GM18909 (cell line): ENCODE data around the gene DNAJB13.
"Not testable (repeated sequence)": the region's sequence is repeated elsewhere in the genome, so short reads cannot be mapped to it uniquely, and the experiment has no call there.

Experiments
- ATAC-seq: cut with Tn5 transposase; IDR thresholded peaks from one replicate; pipeline ENCODE4 v1.9.1; 2021; ENCODE audit warnings: mild to moderate bottlenecking; ENCODE audit not compliant: unreplicated experiment, poor library complexity

DNAJB13 gene

GRCh38 chr11:73974604-73975478, 24.0 kb downstream of the DNAJB13 start:
- no peak for ATAC-seq

GRCh38 chr11:73975479-73975757, 24.6 kb downstream of the DNAJB13 start:
- no peak for ATAC-seq

DNA sequence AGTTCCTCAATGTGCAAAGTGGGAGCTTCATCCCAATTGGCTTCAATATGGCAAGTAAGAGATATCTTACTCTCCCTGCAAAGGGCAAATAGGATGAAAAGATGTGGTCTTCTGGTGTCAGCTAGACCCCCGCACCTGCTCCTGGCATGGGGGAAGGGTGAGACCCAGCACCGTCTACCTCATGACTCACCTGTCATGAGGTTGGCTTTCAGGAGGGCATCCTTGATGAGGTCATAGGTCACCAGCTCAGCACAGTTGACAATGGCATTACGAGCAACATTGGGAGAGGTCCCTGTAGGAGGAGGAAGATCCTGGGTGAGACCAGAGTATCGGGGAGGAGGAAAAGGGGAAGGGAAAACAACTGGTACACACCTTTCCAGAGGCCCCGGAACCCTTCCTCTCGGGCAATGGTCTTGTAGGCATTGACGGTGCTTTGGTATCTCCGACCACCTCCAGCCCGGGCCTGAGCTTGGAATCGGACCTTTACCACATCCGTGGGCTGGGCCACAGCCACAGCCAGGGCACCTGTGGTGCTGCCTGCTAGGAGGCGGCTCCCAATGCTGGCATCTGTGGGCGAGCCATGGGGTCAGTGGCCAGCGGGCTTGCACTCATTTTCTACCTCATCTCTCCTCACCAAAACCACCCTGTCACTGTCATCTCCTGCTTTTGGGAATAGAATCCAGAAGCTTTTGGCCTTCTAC, 25.8 kb downstream of the DNAJB13 start:
- no peak for ATAC-seq

GRCh38 chr11:73977856-73978519, 27.2 kb downstream of the DNAJB13 start:
- no peak for ATAC-seq

GRCh38 chr11:73978576-73979086, 27.8 kb downstream of the DNAJB13 start:
- ATAC-seq = no peak

- ATAC-seq = peak; percentile 54
These were observed 29.5 kb downstream of the DNAJB13 start for GRCh38 chr11:73980001-73980961.

DNA sequence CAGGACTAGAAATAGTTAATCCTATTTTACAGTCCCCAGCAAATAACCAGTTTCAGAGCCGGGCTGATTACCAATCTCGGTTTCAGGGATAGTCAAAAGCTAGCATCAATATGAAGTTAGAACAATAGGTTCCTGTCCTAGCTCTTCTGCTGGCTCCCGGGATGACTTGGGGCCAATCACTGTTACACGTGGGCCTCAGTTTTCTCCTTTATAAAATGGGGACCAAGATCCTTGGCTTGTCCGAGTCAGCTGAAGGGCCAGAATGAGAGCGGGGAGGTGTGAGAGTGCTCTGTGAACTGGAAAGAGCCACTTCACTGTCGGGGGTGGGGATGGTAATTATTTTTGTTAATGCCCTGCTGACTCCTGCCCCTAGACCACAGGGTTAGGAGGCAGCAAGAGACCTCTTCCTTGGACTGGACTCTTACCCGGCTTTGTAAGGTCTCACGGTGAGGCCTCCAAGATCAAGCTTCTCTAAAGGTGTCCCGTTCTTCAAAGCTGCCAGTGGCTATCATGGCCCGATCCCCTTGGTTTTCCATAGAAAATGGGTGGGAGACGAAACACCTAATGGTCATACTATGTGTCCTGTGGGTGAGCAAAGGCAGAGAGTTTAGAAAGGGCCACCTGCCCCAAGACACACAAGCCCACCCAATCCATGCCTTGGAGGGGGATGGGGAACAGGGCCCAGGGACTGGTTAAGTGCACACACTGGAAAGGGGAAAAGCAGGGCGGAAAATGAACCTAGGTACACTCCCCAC, 30.4 kb downstream of the DNAJB13 start:
- no peak for ATAC-seq

DNA sequence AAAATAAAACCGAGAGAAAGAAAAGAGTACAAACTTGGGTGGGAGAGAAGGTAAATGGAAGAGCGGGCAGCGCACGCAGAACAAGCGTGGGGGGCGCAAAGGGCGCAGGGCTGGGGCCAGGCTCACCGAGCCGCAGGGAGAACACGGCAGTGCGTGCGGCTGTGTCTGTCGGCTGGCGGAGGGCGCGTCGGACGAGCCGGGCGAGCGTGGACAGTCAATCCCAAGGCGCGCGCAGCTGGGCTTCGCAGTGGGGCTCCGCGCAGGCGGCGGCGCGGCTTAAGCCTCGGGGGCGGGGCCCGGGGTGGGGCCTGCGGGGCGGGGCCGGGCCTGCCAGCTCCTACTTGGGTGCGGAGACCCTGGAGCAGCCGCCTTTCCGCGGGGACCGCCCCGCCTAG, 31.8 kb downstream of the DNAJB13 start, which contains the start of gene UCP2:
Gene UCP2 (minus strand): TSS at position 249 of the 395 bp plus-strand sequence. CDS start 4,465 bp downstream, outside the sequence.
- ATAC-seq = peak; percentile 57

GRCh38 chr11:73982990-73983740, 32.3 kb downstream of the DNAJB13 start:
- peak; percentile 77 for ATAC-seq

GRCh38 chr11:73983741-73984538, 33.1 kb downstream of the DNAJB13 start:
- no peak for ATAC-seq

DNA sequence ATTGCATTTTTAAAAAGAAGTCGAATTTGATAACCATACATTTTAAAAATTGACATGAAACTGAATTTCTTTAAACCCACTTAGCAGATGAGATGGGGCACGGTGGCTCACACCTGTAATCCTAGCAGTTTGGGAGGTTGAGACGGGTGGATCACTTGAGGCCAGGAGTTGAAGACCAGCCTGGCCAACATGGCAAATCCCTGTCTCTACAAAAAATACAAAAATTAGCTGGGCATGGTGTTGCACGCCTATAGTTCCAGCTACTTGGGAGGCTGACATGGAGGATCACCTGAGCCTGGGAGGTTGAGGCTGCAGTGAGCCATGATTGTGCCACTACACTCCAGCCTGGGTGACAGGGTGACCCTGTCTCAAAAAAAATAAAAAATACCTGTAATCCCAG, 34.8 kb downstream of the DNAJB13 start:
- ATAC-seq = not testable (repeated sequence)

GRCh38 chr11:73988227-73988626, 37.4 kb downstream of the DNAJB13 start:
- no peak for ATAC-seq

GRCh38 chr11:73989156-73989555, 38.3 kb downstream of the DNAJB13 start:
- no peak for ATAC-seq

DNA sequence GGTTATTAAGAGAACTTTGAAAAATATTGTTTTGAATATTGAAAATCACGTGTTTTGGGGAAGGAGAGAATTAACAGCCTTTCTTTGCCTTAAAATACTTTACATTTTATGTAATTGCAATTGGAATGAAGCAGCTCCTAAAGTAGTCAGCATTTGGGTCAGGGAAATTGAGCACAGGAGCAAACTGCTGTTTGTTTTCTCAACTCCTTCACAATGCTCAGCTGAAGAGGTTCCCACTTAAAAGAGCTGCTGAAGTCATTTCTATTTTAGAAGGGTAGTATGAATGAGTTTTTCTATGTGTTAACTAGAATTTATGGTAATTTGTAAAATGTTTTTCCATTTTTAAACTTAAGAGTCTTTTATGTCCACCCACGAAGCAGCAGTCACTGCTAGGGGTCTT, 39.9 kb downstream of the DNAJB13 start:
- no peak for ATAC-seq

DNA sequence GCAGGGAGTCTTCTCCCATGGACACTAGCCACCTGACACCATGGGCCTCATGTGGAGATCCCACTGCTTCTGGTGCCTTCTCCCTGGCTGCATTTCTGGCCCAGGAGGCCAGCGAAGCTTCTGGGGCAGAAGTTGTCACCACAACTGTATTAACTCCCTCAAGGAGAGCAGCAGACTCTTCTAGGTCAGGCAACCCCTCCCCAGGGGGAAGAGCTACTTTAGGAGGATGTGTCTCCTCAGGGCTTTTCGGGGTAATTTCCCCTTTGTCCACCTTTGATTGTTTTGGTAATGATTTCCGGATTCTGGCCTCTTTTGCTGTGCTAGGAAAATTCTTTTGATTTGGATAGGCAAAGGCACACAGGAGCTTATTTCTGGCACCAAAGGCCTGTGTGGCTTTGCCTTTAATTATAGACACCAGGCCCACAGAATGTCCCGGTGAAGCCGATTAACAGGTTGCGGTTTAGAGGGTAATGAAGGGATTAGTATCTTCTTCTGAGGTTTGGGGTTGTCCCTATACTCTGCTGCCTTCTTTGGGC, 40.7 kb downstream of the DNAJB13 start:
- ATAC-seq = no peak

GRCh38 chr11:73995247-73995646, 44.4 kb downstream of the DNAJB13 start:
- peak; percentile 48 for ATAC-seq

DNA sequence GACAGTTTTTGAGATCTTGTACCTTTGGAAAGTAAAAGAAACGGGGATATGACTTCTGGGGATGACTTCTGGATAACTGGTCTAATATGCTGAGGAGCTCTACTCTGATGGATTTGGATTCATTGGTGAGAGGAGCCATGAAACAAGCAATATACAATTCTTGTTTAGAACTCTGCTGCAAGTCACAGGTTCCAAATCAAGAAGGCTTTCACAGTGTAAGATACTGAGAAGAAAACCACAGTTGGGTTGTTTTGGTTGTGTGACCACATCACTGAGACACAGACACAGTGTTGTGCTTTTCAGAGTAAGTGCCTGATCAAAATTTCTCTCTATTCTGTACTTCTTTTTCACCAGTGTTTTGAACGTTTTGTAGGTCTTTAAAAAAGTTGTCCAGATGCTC, 44.9 kb downstream of the DNAJB13 start:
- peak; percentile 54 for ATAC-seq
